Endothelial cell of umbilical vein (primary cell): Measurements from ENCODE around the gene SLC24A3.

Experiments
- JUN ChIP-seq: IDR thresholded peaks from 2 replicates; pipeline ENCODE4 v1.6.1; 2011; ENCODE audit warnings: borderline replicate concordance, low read depth; ENCODE audit not compliant: insufficient read length, insufficient read depth
- MYC ChIP-seq: IDR thresholded peaks from one replicate; pipeline ENCODE4 v1.6.1; 2011; ENCODE audit warnings: mild to moderate bottlenecking, low read depth, low read length
- POLR2A ChIP-seq: IDR thresholded peaks from 2 replicates; pipeline ENCODE4 v1.6.1; 2012; ENCODE audit warnings: low read depth, mild to moderate bottlenecking, control low read depth, low read length
- TF ChIP-seq, protein P1 (sequence below), 2 donors: IDR thresholded peaks; 1 replicate in 1 of 2; 2 replicates in 1 of 2; pipeline ENCODE4 v1.5.1; 2011; ENCODE audit warnings: low read length in 2 of 2, mild to moderate bottlenecking in 2 of 2, moderate library complexity in 2 of 2, control low read depth in 1 of 2, inconsistent platforms in 1 of 2, low read depth in 1 of 2; ENCODE audit not compliant: insufficient read depth in 1 of 2; ENCODE audit errors: extremely low read depth in 1 of 2

GRCh38 chr20:19457611-19458010 is 245.2 kb downstream of the SLC24A3 start:
- TF ChIP-seq, protein P1, sequence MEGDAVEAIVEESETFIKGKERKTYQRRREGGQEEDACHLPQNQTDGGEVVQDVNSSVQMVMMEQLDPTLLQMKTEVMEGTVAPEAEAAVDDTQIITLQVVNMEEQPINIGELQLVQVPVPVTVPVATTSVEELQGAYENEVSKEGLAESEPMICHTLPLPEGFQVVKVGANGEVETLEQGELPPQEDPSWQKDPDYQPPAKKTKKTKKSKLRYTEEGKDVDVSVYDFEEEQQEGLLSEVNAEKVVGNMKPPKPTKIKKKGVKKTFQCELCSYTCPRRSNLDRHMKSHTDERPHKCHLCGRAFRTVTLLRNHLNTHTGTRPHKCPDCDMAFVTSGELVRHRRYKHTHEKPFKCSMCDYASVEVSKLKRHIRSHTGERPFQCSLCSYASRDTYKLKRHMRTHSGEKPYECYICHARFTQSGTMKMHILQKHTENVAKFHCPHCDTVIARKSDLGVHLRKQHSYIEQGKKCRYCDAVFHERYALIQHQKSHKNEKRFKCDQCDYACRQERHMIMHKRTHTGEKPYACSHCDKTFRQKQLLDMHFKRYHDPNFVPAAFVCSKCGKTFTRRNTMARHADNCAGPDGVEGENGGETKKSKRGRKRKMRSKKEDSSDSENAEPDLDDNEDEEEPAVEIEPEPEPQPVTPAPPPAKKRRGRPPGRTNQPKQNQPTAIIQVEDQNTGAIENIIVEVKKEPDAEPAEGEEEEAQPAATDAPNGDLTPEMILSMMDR (IDR thresholded peaks at IDR 0.05; ENCODE audit: extremely low read depth in 1 of 2, insufficient read depth in 1 of 2, low read depth in 1 of 2, low read length in 2 of 2) = no peak
- no peak for TF ChIP-seq MYC
- no peak for TF ChIP-seq POLR2A
- no peak for TF ChIP-seq JUN
